ENCODE data around the gene HDAC5.
A peak's percentile ranks its signal among the peaks of the same experiment; 100 is the strongest.

HDAC5 gene

GRCh38 chr17:44086364-44087311 is 36.8 kb downstream of the HDAC5 start:
- no peak for FAIRE-seq

GRCh38 chr17:44085908-44086307 is 37.5 kb downstream of the HDAC5 start:
- no peak for FAIRE-seq

- no peak for FAIRE-seq
These were observed 38.5 kb downstream of the HDAC5 start for GRCh38 chr17:44084921-44085320.

- no peak for FAIRE-seq
These were observed 39.3 kb downstream of the HDAC5 start for GRCh38 chr17:44084131-44084538.

- no peak for FAIRE-seq
These were observed 40.1 kb downstream of the HDAC5 start for GRCh38 chr17:44083250-44083849.

GRCh38 chr17:44082256-44082927 is 41.0 kb downstream of the HDAC5 start:
- no peak for FAIRE-seq

- no peak for FAIRE-seq
These were observed 41.8 kb downstream of the HDAC5 start for GRCh38 chr17:44081681-44082080.

GRCh38 chr17:44079877-44080821 is 43.3 kb downstream of the HDAC5 start:
- no peak for FAIRE-seq

GRCh38 chr17:44078412-44078811 is 45.0 kb downstream of the HDAC5 start:
- no peak for FAIRE-seq

GRCh38 chr17:44077595-44077909 is 45.9 kb downstream of the HDAC5 start:
- no peak for FAIRE-seq

GRCh38 chr17:44076716-44077594 is 46.5 kb downstream of the HDAC5 start:
- no peak for FAIRE-seq

- FAIRE-seq, result no peak
These were observed 47.7 kb downstream of the HDAC5 start for GRCh38 chr17:44075598-44076293.

GRCh38 chr17:44074911-44075285 is 48.5 kb downstream of the HDAC5 start:
- no peak for FAIRE-seq

- FAIRE-seq, result no peak
These were observed 49.1 kb downstream of the HDAC5 start for GRCh38 chr17:44074231-44074910.

GRCh38 chr17:44071772-44072171 is 51.7 kb downstream of the HDAC5 start:
- no peak for FAIRE-seq

- no peak for FAIRE-seq
These were observed 52.3 kb downstream of the HDAC5 start for GRCh38 chr17:44071198-44071520.

GRCh38 chr17:44070455-44071197 is 52.8 kb downstream of the HDAC5 start, which contains the start of gene G6PC3:
G6PC3 (plus strand) TSS chr17:44070735; CDS start chr17:44070966, 231 bp downstream.
- peak; percentile 93 for FAIRE-seq

- no peak for FAIRE-seq
These were observed 53.4 kb downstream of the HDAC5 start for GRCh38 chr17:44069974-44070454.

GRCh38 chr17:44067545-44067940 is 55.9 kb downstream of the HDAC5 start:
- FAIRE-seq, result no peak

Data from G401.6 (cell line).